ENCODE data around the gene SERPINB10.

Gene SERPINB10

GRCh38 chr18:63907664-63908063 lies at the start of gene SERPINB10:
SERPINB10 (plus strand) TSS chr18:63907958; CDS start chr18:63915511, 7,553 bp downstream.
- DNase-seq (ENCODE audit: low spot score), result peak; percentile 19

GRCh38 chr18:63858456-63858855 lies 49.3 kb upstream of the SERPINB10 start:
- DNase-seq (ENCODE audit: low spot score), result no peak

- no peak for DNase-seq (ENCODE audit: low spot score)
These were observed 47.8 kb upstream of the SERPINB10 start for GRCh38 chr18:63859781-63860475.

GRCh38 chr18:63860531-63860930 lies 47.2 kb upstream of the SERPINB10 start:
- DNase-seq (ENCODE audit: low spot score), result no peak

- DNase-seq (ENCODE audit: low spot score), result peak; percentile 44
These were observed 40.2 kb upstream of the SERPINB10 start for GRCh38 chr18:63867368-63868125.

GRCh38 chr18:63868546-63868945 lies 39.2 kb upstream of the SERPINB10 start:
- DNase-seq (ENCODE audit: low spot score), result no peak

- DNase-seq (ENCODE audit: low spot score), result peak; percentile 72
These were observed 38.4 kb upstream of the SERPINB10 start for GRCh38 chr18:63869374-63869773.

GRCh38 chr18:63869851-63870250 lies 37.9 kb upstream of the SERPINB10 start:
- peak; percentile 44 for DNase-seq (ENCODE audit: low spot score)

- DNase-seq (ENCODE audit: low spot score), result no peak
These were observed 35.9 kb upstream of the SERPINB10 start for GRCh38 chr18:63871836-63872235.

GRCh38 chr18:63872586-63872985 lies 35.2 kb upstream of the SERPINB10 start:
- DNase-seq (ENCODE audit: low spot score), result no peak

- DNase-seq (ENCODE audit: low spot score), result peak; percentile 27
These were observed 29.4 kb upstream of the SERPINB10 start for GRCh38 chr18:63878343-63878742.

GRCh38 chr18:63878925-63879324 lies 28.8 kb upstream of the SERPINB10 start:
- no peak for DNase-seq (ENCODE audit: low spot score)

- no peak for DNase-seq (ENCODE audit: low spot score)
These were observed 28.0 kb upstream of the SERPINB10 start for GRCh38 chr18:63879709-63880108.

- peak; percentile 28 for DNase-seq (ENCODE audit: low spot score)
These were observed 25.9 kb upstream of the SERPINB10 start for GRCh38 chr18:63881851-63882250.

- DNase-seq (ENCODE audit: low spot score), result peak; percentile 62
These were observed 25.2 kb upstream of the SERPINB10 start for GRCh38 chr18:63882333-63883141.

- DNase-seq (ENCODE audit: low spot score), result no peak
These were observed 24.1 kb upstream of the SERPINB10 start for GRCh38 chr18:63883617-63884016.

GRCh38 chr18:63887424-63887823 lies 20.3 kb upstream of the SERPINB10 start, which contains the start of gene SERPINB2:
SERPINB2 (plus strand) TSS chr18:63887705; CDS start chr18:63891445, 3,740 bp downstream.
- DNase-seq (ENCODE audit: low spot score), result no peak

- DNase-seq (ENCODE audit: low spot score), result peak; percentile 29
These were observed 19.1 kb upstream of the SERPINB10 start for GRCh38 chr18:63888470-63889190.

- no peak for DNase-seq (ENCODE audit: low spot score)
These were observed 18.1 kb upstream of the SERPINB10 start for GRCh38 chr18:63889626-63890025.

- no peak for DNase-seq (ENCODE audit: low spot score)
These were observed 17.4 kb upstream of the SERPINB10 start for GRCh38 chr18:63890237-63890949.

GRCh38 chr18:63890950-63891304 lies 16.8 kb upstream of the SERPINB10 start:
- no peak for DNase-seq (ENCODE audit: low spot score)
